Non-pigmented ciliary epithelial cell (primary cell): Measurements from ENCODE around the gene APOL6.
"Not testable (repeated sequence)": the region's sequence is repeated elsewhere in the genome, so short reads cannot be mapped to it uniquely, and the experiment has no call there.

Source experiments
- DNase-seq: peaks from one replicate; pipeline ENCODE4 v3.0.0-alpha.2; 2010; ENCODE audit warnings: low read depth

APOL6 gene

GRCh38 chr22:35638410-35638809 is 9.8 kb upstream of the APOL6 start:
- DNase-seq: no peak

- no peak for DNase-seq
Measured at GRCh38 chr22:35641494-35642120, 6.6 kb upstream of the APOL6 start.

- DNase-seq: no peak
Measured at GRCh38 chr22:35642305-35642741, 5.9 kb upstream of the APOL6 start.

GRCh38 chr22:35643991-35644390 is 4.3 kb upstream of the APOL6 start:
- DNase-seq: no peak

DNA sequence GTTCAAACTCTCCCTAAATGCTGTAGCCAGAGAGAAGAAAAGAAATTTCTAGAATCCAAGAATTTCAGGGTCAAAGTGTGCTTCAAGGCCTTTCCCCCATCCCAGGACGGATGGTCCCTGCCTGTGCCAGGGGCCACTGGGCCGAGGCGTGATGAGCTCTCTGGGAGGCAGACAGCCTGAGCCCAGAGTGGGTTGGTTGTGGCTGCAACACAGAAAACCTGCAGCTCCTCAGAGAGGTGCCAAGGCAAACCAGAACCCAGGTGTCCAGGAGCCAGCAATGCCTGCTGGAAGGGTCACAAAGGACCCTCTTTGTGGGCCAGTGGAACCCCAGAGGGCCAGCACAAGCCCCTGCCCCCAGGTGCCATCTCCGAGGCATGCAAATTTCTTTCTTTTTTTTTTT is 2.6 kb upstream of the APOL6 start:
- DNase-seq: no peak

- DNase-seq: no peak
Measured at GRCh38 chr22:35649026-35649553, 844 bp downstream of the APOL6 start.

GRCh38 chr22:35649636-35650250 is 1.5 kb downstream of the APOL6 start:
- no peak for DNase-seq

GRCh38 chr22:35651085-35651484 is 2.8 kb downstream of the APOL6 start:
- no peak for DNase-seq

- DNase-seq: no peak
Measured at GRCh38 chr22:35653824-35654223, 5.6 kb downstream of the APOL6 start.

DNA sequence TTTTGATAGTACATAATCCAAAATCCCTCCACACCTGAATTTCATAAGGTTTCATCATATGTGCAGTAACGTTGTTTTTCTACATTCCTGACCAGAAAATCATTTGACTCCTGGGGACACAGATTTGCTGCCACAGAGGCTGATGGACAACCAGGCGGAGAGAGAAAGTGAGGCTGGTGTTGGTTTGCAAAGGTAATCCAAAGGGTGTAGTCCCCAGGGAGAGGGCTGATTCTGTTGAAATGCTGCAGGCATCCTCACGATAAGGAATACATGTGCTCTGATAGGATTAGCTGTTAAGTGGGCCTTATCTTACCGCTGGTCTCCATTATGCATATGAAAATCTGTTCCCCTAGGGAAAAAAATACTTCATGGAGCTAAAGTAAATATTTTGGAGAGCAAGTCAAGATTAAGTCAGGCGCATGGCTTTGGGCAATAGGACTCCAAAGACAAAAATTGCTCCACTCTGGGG is 8.1 kb downstream of the APOL6 start:
- no peak for DNase-seq

- DNase-seq: no peak
Measured at GRCh38 chr22:35657571-35658312, 9.5 kb downstream of the APOL6 start.

DNA sequence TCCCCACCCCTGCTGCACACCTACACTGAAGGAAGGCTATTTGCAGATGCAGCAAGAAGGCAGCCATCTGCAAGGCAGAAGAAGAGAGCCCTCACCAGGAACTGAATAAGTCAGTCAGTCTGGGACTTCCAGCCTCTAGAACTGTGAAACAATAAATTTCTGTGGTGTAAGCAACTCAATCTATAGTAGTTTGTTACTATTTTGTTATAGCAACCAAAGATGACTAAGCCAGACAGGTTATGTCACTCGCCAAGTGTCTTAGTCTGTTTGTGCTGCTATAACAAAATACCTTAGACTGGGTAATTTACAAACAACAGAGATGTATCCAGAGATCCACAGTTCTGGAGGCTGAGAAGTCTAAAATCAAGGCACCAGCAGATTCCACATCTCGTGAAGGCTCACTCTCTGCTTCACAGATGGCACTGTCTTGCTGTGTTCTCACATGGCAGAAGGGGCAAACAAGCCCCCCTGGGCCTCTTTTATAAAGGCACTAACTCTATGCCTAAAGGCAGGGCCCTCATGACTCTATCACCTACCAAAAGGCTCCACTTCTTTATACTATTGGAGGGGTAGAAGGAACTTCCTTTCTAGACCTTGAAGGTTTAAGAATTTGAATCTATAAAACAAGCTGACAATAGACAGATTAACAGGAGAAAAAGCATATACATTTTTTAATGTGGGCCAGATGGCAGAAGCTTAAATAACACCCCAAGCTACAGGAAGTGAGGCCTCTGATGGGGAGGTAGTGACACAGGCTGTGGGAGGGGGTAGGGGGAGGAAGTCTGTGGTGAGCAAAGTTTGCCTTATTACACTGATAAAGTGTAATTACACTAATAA is 12.3 kb downstream of the APOL6 start:
- DNase-seq: no peak

DNA sequence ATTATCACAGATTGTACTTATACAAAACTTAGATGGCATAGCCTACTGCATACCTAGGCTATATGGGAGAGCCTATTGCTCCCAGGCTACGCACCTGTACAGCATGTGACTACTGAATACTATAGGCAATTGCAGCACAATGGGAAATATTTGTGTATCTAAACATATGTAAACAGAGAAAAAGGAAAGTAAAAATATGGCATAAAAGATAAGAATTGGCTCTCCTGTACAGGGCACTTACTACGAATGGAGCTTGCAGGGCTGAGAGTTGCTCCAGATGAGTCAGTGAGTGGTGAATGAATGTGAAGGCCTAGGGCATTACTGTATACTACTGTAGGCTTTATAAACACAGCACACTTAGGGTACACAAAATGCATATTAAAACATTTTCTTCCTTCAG is 13.2 kb downstream of the APOL6 start:
- no peak for DNase-seq

GRCh38 chr22:35662914-35663313 is 14.7 kb downstream of the APOL6 start:
- DNase-seq: no peak

DNA sequence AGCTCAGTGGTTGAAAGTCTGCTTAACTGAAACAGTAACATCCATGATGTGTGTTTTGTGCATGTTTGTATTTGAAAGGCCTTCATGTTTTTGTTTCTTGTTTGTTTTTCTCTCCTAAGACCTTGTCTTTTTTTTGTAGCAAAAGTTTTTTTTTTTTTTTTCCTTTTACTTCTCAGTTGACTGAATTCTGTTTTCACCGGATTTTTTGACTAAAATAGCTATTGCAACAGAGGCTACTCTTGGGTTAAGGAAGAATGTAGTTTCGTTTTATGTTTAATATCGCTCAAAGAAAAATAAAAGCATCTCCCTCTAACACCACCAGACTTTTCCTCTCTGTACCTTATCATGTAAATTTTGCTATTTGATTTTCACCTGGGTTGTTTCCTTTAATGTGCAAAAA is 15.1 kb downstream of the APOL6 start:
- DNase-seq: no peak

DNA sequence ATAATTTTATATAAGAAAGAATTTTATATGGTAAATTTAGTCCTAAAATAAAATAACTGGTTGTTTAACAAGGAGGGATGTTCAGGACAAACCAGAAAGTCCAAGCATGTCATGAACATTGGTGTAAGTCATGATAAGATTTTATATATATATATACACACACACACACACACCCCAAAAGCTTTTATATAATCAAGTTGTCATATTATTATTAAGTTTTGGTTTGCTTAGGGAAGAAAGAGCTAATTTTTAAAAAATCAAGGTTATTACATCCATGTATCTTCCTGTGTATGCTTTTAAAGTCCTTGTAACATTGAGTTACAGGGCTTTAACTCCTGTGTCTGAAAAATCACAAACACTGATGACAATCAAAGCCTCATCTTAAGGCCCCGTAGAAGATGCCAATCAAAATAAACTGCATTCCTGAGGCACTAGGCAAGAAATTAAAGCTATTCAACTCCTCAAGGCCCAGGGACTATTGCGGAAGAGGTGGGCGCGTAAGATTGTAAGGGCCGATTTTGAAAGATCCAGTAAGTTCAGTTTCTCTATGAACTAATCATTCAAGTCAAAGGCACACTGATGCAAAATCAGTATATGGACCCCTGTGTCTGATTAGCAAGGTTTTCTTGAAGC is 16.8 kb downstream of the APOL6 start:
- DNase-seq: no peak

- not testable (repeated sequence) for DNase-seq
Measured at GRCh38 chr22:35666699-35667098, 18.5 kb downstream of the APOL6 start.

DNA sequence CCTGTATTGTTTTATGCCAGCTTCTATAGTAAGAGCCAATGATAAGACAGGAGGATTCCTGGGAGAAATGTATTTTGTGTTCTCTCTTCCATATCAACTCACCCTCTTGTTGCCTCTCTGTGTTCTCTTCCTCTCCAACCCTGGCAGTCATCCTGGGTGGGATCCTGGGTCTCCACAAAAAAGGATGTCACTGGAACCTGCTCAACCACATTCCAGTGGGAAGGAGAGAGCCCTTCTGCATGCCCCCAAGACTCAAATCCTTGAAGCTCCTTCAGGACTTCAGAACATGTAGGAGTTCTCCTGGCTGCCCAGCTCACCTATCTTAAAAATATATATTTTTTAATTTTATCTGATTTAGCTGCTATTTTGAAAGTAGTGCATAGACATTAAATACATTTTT is 26.1 kb downstream of the APOL6 start:
- DNase-seq: no peak

DNA sequence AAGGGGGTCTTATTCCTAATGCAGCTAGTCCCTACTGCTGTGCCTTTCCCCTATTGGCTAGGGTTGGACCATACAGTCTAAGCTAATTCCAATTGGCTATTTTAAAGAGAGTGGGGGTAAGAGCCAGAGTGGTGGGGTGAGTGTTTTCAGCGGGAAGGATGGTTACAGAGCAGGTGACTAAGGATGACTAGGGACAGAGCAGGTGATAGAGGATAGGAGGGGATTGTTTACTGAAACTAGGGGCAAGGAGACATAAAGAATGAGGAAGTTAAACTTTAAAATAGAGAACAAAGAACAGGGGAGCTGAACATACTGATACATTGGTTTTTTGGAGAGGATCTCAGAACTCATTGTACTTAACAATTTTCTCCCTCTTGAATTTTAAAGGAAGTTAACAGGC is 27.8 kb downstream of the APOL6 start:
- DNase-seq: not testable (repeated sequence)

- no peak for DNase-seq
Measured at GRCh38 chr22:35677460-35678187, 29.4 kb downstream of the APOL6 start.

- no peak for DNase-seq
Measured at GRCh38 chr22:35678836-35679235, 30.6 kb downstream of the APOL6 start.
